GM18511 (cell line): ENCODE measurements around the gene ARHGEF10L.
"Not testable (repeated sequence)": the region's sequence is repeated elsewhere in the genome, so short reads cannot be mapped to it uniquely, and the experiment has no call there.

Source experiments
- ATAC-seq: cut with Tn5 transposase; IDR thresholded peaks from one replicate; pipeline ENCODE4 v1.9.1; 2021; ENCODE audit warnings: mild to moderate bottlenecking, moderate library complexity; ENCODE audit not compliant: unreplicated experiment

Gene ARHGEF10L

DNA sequence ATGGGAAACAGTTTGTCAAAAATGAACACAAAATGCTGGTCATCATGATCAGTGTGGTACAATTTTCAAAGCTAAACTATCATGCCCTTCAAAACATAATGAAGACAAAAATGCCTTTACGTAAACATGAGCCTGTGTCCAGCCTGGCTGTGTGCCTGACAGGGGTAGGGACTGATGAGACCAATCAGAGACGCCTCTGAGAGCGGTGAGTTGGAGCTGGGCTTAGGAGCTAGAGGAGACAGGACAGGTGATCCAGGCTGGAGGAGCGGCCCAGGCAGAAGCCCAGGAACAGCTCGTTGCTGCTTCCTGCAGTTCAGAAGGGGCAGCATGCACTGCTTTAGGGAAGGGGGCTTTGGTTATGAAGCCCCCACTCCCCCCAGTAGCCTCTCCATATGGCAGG is 70.0 kb downstream of the ARHGEF10L start:
- no peak for ATAC-seq

DNA sequence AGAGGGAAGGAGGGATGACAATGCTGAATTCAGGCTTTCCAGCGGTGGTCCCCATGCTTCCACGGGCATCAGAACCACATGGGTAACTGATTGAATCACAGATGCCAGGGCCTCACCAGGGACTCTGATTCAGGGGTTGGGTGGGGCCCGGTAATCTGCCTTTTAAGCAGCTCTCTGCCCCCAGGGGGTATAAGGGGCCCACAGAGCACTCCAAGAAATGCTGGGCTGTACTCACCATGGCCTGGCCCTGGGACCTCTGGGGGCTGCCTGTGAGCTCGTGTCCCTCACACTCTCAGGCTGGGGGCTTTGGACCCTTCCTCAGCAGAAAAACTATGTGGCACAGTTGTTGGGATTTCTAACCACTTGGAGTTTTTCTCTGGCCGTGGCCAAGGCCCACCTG is 70.6 kb downstream of the ARHGEF10L start:
- ATAC-seq: no peak

DNA sequence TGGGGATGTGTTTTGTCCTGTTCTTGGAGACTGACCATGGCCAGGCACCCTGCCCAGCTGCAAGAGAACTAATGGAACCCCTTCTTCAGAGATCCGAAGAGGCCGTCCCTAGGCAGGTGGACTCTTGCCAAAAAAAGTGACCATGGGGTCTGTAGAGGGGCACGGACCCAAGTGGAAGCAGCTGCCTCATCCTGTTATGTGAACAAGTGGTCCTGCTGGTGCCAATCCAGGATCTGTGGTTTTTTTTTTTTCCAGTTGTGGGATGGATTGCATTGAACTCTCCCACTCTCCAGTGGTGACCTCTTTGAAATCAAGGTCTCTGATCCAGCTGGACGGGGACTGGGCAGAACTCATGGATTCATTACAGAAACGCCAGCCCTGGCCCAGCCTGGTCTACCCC is 71.2 kb downstream of the ARHGEF10L start:
- ATAC-seq: no peak

DNA sequence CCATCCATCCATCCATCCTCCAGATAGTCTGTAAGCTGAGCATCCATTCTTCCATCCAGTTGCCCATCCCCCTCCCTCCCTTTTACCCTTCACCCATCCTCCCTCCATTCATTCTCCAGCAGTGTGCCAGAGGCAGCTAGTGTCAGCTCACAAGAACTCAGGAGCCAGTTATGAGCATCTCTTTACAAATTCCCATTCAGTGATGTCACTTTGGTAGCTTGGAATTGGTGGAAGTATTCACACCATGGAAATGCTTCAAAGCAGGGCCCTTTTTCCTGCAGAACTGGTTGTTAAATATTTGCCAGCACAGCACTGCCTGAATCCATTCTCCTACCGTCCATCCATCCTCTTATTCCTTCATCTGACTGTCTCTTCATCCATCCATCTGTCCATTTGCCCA is 72.5 kb downstream of the ARHGEF10L start:
- no peak for ATAC-seq

DNA sequence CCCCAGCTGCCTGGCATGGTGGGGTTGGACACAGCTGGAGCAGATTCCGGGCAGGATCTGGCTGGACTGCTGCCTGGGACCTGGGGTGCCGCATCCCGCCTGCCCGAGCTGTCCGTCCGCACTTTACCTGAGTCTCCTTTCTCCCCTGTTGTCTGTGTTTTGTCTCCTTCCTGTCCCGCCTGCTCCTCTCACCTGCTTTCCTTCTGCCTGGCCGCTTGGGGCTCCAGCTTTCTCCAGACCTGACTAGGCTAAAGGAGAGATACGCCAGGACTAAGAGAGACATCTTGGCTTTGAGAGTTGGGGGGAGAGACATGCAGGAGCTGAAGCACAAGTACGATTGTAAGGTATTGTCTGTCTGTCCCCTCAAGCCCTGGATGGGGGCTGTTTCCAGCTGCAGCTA is 73.3 kb downstream of the ARHGEF10L start:
- no peak for ATAC-seq

DNA sequence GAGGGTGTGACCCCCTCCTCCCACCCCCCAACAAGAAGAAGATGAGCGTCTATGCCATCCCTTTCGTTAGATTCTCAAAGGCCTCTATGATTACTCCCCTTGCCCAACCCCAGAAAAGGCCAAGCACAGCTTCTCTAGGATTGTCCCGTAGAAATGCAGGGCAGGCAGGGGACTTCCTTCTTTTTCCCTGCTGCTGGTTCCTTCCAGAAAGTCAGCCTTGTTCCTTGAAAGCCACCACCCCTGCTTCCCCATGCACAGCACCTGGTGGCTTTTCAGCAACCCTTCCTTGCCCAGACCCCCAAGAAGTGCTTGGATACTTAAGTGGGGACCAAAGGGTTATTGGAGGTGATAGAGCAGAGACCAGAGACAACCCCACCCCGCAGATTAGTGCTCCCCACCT is 75.1 kb downstream of the ARHGEF10L start:
- no peak for ATAC-seq

DNA sequence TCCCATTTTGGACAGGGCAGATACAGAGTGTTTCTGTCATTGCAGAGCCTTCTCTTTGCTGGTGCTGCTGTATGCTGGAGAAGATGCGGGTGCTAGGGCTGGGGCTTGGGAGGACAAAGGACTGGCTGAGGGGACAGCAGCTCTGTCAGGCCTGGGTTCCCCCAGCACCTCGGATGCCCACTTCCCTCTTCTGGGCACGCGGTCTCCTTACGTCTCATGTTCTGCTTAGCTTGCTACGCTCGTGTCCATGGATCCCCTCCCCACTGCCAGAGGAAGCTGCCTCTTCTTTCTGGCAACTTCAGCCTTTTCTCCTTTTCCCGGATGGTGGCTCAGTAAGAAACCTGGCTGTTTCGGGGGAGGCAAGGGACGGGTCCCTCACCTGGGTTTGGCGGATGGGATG is 75.7 kb downstream of the ARHGEF10L start:
- no peak for ATAC-seq

DNA sequence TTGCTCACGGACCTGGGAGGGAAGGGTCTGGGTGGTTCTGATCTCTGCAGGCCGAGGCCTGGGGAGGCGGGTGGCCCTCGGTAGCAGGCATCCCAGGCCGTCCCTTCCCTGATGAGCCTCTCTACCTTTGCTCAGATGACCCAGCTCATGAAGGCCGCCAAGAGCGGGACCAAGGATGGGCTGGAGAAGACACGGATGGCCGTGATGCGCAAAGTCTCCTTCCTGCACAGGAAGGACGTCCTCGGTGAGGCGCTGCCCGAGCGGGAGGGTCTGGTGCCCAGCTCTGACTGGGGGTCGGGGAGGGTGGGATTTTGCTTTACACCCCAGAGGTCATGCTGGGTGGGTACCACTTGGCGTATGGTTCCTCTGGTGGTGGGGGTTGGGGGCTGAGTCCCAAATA is 76.5 kb downstream of the ARHGEF10L start:
- no peak for ATAC-seq

DNA sequence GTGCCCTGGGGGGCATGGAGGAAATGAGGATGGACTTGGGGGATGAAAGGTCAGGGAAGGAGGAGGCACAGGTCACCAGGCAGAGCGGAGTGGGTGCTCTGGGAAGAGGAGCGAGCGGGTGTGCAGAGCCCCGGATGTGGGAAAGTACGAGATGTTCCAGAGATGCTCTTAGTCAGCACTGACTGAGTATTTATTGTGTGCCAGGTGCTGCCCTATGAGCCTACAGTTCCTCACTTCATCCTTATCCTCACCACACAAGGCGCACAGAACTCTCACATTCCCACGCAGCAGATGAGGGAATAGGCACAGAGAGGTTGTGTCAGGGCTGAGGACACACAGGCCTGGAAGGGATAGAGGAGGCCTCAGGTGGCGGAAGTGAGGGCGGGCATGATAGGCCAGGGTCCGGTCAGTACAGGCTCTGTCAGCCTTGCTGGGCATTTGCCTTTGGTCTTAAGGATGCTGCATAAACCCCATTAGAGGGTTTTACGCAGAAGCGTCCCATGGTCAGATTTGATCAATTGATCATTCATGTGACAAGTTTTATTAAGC is 77.3 kb downstream of the ARHGEF10L start:
- no peak for ATAC-seq

DNA sequence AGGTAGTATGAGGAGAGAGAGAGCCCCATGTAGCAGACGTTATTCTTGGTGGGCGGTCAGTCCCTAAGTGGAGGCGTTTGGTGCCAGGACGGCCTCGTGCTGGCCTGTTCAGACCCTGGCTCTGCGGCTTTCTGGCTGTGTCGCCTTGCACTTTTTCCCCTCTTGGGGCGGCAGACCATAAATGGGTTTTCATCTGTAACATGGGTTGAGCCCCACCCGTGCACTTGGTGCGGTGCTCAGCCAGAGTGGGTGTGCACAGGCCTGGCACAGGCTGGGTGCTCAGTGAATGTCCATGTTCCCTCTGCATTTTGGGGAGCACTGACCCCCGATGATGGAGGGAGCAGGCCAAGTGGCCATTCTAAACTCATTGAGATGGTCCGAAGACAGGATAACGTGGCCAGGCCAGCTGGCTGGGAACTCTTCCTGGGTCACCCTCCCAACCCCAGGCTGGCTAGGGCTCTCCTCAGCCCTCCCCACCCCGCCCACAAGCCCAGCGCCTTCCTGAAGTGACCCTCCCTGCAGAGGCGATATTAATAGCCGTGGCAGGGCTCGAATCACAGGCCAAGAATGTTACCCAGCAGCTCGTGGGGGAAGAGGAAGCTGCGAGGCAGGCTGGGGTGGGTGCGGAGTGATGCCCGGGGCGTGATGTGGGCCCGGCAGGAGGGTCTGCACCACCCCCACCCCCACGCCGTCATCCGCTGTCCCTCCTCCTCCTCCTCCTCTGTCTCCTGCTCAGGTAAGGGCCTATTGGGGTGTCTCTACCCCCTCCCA is 78.5 kb downstream of the ARHGEF10L start:
- no peak for ATAC-seq

DNA sequence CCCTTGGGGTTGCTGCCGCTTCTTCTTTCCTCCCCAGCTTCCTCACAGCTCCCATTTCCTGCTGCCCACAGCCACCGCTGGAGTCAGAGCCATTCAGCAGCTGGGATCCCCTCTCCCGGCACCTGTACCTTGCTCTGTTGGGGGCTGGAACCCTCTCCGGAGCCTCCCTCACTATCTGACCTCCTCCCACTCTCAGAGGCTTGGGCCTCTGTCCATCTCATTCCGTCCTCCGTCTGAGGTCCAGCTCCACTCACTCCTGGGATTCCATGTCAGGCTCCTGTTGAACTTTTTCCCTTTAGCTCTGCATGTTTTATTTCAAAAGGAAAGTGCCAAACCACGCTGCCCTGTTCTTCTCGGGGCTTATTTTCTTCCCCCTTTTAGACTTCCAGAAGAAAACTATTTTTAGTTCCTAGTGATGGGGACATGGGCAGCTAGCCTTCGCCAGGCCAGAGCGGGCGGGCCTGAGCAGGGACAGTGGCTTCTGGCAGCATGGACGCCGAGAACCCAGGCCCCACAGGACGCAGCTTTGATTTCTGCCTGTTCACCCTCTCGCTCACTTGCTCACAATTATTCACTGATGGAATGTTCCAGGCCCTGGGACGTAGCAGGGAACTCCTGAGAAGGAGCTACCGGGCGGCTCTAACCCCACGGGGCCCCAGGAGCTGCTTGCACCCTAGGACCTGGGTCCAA is 79.2 kb downstream of the ARHGEF10L start:
- ATAC-seq: no peak

DNA sequence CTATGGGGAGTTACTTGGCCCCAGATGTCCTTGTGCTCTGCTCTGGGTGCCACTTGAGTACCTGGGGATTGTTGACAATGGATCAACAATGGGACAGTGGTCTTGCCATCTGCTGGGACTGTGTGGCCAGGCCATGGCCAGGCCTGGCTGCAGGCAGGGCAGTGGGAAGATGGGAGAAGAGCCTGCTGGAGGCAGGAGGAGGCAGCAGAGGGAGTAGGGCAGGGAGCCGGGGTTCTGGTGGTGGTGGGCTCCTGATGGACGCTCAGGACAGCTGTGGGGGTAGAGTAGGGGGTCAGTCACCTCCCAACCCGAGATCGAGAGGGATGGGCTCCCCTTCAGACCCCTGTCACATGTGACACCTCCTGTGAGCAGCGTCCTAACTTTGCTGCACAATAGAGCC is 81.0 kb downstream of the ARHGEF10L start:
- ATAC-seq: no peak

DNA sequence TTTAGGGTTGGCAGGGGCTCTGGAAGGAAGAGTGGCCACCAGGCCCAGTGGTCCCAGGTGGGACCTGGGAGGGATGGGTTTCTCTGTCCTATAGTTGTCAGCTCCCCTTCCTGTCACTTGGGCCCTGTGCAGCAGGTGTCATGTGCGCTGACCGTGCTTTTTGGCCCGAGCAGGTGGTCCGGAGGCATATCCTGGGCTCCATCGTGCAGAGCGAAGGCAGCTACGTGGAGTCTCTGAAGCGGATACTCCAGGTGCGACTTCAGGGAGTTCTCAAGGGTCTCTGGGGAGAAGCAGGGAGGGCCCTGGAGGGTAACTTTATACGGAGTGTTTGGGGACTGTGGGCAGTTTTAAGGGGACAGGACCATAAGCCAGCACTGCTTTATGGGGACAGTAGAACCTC is 82.2 kb downstream of the ARHGEF10L start:
- ATAC-seq: no peak

DNA sequence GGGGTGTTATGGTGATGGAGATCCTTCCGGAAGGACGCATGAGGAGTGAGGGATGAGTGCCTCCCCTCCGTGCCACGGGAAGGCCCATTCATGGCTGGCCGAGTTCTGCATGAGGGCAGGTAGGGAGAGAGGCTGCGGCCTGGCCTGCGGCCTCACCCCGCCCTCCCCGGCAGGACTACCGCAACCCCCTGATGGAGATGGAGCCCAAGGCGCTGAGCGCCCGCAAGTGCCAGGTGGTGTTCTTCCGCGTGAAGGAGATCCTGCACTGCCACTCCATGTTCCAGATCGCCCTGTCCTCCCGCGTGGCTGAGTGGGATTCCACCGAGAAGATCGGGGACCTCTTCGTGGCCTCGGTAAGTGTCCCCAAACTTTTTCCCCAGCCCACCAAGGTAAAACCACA is 83.3 kb downstream of the ARHGEF10L start:
- ATAC-seq: no peak

DNA sequence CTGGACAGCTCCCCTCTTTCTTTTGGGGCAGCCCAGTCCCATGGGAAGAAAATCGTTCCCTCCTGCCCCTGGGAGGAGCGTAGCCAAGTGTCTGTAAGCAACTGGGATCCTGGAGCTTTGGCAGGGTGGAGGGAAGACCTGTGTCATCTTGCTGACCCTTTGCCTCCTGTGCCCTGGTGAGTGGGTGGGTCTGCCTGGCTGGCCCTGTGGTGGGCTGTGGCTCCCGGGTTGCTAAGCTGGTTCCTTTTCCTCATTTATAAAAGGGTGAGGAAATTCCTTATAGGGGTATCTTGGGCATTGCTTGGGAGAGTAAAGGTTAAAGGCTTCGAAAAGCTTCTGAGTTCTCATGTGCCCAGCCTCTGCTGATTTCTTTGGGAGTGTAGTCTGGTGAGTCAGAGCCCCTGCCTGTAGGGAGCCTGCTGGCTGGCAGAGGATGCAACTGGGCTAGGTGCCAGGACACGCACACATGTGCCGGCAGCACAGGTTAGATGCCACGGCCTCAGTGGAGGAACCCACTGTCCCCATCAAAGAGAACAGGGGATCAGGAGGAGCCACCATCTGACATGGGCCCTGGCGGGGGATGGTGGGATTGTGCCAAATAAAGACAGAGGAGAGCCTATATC is 85.2 kb downstream of the ARHGEF10L start:
- ATAC-seq: no peak

DNA sequence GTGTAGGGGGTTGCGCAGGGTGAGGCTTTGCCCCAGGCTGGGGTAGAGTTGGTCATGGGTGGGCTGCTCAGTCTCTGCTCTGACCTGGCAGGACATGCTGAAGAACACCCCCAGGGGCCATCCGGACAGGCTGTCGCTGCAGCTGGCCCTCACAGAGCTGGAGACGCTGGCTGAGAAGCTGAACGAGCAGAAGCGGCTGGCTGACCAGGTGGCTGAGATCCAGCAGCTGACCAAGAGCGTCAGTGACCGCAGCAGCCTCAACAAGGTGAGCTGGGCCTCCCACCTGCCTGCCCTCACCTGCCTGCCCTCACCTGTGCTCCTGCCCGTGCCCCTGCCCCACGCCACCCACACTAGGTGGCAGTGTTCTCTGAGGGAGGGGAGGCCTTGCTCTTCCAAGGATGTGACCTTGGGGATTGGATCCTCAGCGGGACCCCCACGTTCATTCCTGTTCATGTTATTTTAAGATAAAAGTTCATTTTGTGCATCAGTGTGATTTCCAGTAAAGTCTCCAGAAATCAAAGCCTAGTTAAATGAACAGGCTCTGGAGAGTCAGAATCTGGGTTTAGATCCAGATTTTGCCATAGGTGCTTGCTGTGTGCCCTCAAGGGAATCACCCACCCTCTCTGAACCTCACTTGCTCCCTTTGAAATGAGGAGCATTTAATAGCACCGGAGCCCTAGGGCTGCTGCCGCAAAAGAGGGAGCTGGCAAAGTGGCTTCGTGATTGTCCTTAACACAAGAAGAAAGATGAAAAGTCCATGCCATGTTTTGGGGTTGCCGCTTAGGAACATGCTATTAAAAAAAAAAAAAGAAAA is 87.9 kb downstream of the ARHGEF10L start:
- no peak for ATAC-seq

DNA sequence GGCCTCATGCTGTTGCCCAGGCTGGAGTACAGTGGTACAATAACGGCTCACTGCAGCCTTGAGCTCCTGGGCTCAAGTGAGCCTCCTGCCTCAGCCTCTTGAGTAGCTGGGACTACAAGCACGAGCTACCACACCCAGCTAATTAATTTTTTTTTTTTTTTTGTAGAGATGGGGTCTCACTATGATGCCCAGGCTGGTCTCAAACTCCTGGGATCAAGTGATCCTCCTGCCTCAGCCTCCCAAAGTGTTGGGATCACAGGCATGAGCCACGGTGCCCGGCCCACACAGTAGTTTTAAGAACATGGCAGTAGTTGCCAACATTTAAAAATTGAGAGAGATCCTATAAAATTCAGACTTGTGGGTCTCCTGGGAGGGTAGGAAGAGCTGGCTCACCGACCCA is 89.5 kb downstream of the ARHGEF10L start:
- ATAC-seq: not testable (repeated sequence)

DNA sequence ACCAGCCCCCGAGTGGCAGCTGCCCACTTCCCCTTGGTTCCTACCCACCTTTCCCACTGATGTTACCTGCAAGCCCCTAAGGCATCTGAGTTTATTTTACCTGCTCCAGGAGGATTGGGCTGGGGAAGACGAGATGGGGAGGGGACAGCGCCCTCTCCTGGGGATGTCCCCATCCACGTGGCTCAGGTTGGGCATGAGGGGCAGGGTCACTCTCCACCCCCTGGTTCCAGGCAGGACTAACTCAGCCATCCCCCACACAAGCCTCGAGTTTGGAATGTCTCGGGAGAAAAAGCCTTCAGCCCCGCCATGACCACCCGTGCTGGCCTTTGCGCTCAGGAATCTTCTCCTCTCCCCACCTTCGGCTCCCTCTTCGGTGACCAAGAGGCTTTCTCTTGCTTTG is 90.0 kb downstream of the ARHGEF10L start:
- no peak for ATAC-seq

DNA sequence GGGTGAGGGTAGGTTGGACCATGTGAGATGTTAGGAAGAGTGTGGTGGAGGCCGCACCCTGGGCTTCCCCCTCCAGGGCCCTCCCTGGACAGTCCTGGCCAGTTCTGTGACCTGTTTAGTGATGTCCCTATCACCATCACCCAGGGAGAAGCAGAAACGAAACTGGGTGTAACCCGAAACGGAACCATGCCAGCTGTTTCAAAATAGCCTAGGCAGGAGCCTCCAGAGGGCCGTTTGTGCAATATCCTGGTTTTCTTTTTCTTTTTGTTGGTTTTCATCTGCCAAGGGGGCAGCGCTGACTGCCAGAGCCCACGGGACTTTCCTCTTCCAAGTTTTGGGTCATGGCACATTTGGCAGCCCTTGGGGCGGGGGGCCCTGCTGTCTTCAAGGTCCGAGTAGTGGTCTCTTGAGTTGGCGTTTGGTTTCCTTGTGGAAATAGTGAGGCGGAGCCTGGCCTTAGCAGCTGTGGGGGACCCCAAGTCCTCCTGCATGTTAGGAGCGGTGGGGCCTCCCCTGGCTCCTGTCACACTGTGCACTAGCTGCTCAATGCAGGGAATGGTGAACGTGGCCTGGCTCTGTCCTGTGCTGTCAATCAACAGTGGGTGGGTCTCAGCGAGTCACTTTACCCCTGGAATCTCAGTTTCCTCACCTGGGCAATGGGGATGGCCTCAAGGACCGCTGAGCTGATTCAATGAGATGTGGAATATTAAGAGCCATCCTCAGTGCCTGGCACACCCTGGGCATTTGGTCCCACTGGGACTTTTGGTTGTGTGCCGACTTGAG is 90.7 kb downstream of the ARHGEF10L start:
- no peak for ATAC-seq

DNA sequence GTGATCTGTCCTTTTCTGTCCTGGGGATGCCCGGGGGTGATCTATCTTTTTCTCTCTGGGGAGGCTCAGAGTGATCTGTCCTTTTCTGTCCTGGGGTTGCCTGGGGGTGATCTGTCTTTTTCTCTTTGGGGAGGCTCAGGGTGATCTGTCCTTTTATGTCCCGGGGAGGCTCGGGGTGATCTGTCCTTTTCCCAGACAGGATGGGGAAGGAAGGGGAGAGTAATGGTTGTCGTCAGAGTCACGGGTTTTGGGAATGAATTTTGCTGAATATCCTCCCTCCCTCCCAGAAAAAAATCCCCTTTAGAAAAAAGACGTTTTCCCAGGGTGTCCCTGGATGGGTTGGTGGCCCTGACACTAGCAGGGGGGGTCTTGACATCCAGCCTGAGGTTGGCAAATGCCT is 91.5 kb downstream of the ARHGEF10L start:
- ATAC-seq: no peak
